HG03196 (cell line): ENCODE measurements around the gene WWOX.

Experiments
- ATAC-seq: cut with Tn5 transposase; IDR thresholded peaks from one replicate; pipeline ENCODE4 v1.9.1; 2021; ENCODE audit not compliant: unreplicated experiment

WWOX gene

DNA sequence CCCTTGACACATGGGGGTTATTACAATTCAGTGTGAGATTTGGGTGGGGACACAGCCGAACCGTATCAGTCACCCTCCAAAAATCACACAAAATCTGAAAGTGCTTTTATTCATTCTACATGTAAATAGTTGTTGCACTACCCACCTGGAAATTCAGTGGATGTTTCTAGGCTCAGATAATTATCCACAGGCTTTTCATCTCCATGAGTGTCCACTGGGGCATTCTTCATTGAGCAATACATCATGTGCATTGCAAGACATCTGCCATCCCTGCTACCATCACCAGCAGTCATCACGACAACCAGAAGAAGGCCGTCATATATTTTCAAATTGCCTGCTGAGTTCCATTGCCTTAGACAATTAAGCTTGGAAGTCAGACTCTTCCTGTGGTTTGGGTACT lies 330.8 kb downstream of the WWOX start:
- no peak for ATAC-seq

DNA sequence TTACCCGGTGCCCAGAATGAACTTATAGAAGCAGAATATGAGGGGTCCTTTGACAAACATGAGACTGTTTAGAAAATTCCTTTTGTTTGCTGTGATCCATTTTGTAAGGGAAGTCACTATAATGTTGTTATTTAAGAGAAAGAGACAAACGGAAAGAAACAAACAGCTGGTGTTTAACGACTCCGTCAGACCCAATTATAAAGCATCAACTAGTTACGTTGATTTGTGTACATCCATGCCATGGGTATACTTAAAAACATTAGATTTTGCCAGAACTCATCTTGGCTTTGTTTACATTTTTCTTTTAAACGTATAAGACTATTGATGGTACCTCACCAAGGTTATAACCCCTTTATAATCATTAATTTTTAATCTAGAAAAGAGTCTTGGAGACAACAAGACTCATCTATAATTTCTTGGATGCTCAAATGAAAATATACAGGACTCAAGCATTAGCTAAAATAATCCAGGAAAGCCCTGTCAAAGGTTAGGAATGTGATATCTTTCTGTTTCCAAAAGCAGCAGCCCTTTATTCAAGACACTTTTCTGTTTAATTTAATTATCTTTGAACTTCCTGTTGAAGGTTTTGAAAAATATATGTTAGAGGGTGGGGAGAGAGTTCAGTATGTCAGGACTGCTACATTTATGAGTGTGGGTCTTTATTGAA lies 331.7 kb downstream of the WWOX start:
- no peak for ATAC-seq

- no peak for ATAC-seq
Measured at GRCh38 chr16:78431701-78432100, 332.2 kb downstream of the WWOX start.

DNA sequence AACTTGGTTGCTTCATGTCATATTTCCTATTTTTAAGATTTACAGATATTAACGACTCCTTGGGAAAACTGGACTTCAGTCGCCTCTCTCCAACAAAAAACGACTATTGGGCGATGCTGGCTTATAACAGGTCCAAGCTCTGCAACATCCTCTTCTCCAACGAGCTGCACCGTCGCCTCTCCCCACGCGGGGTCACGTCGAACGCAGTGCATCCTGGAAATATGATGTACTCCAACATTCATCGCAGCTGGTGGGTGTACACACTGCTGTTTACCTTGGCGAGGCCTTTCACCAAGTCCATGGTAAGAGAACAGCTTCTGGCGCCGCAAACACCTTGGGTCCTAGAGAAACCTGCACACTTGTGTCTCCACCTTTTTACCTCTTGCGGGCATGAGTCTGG lies 333.0 kb downstream of the WWOX start:
- ATAC-seq: no peak

DNA sequence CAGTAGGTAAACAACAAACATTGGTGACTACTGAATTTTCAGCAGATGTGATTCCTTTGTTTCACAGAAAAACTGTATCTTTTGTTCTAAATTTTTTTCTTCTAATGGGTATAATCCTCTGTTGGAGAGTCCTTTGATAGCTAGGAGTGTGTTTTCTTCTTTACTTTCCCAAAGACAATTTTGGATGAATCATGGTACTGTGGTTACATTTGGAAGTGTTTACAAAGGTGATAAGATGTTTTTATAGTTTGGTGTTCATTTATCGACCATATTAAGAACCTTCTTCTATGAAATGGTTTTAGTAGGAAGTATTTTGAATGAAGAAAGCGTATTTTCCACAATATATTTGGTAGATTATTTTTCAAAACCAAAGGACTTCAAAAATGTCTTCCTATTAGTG lies 333.7 kb downstream of the WWOX start:
- no peak for ATAC-seq

DNA sequence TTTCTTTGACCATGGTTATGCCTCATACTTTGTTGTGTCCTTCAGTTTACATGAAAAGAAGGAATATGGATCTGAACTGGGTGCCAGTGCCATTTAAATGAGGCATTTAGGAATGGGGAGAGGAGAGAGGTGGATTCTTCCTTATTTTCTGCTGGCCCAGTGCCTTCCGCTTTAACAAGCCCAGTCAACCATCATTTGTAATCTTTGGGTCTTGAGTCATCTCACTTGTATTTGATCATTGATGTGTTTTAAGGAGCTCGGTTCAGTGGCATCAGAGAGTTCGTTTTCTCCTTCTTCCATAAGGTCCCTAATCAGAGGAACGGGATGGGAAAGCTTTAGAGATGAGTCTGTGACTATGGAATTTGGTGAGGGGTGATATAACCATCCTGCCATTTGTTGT lies 334.9 kb downstream of the WWOX start:
- ATAC-seq: no peak

DNA sequence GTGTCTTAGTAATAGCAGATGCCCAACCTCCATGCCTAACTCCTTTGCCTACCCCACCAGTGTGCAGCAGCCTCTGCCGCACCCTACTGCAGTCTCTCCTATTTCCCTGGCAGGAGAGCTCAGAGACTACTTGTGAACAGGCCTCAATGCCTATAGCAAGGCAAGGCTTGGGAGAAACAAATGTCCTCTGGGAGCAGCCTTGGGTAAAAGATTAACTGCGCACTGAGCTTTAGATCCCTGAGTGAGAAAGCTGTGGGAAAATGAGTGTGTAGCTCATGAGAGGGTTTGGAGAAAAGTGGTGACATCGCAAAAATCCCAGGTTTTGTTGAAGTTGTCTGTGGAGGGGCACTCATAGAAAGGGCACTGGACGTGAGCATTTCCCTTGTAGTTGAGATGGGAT lies 335.8 kb downstream of the WWOX start:
- no peak for ATAC-seq

DNA sequence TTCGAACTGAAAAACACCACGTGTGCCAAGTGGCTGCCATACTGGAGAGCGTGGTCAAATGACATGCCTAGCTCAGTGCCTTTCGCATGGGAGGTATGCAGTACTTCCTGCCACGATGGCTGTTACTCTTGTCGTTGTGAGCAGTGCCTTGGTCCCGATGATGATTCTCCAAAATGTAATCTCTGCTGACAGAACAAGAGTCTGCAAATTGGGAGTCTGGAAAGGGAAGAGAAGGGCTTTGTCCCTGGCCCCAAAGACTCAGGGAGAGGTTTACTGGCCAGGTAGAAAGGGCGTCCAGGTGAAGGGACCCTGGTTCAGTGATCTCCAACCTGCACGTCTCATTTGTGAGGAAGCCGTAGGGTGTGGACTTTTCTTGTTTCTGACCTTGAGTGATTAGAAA lies 336.6 kb downstream of the WWOX start:
- ATAC-seq: no peak

DNA sequence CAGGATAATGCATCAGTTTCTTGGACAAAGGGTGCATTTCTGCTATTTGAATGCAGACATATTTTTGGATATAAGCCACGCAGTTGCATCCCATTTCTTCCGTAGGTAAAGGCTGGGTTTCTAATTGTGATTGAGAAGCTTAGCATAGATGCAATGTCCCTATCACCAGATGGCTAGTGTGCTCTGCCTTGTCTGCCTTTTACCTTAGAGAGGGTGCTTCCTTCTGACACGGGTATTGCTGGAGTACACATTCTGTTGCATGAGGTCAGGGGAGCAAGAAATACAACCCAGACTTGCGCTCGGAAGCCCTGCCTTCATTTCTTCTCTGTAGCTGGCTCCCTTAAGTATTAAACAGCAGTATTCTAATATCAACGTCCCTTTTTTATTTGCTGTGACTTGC lies 337.4 kb downstream of the WWOX start:
- no peak for ATAC-seq

GRCh38 chr16:78437352-78437968 lies 338.0 kb downstream of the WWOX start:
- ATAC-seq: no peak

DNA sequence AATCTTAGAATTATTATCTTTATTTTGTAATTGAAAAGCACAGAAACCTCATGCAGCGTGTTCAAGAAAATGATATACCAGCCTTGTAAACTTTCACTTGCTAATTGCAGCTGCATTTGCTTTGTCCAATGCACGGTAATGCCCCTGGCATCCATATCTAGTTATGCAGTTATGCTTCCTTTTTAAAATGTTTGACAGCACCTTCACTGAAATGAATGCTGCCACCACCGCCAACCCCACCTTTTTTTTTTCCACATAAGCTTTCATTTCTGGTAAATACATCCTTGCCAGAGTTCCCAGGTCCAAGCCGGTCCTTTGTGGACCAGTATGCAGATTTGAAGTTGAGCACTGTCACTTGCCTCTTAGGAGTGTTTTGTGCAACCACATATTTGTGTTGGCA lies 338.8 kb downstream of the WWOX start:
- no peak for ATAC-seq

DNA sequence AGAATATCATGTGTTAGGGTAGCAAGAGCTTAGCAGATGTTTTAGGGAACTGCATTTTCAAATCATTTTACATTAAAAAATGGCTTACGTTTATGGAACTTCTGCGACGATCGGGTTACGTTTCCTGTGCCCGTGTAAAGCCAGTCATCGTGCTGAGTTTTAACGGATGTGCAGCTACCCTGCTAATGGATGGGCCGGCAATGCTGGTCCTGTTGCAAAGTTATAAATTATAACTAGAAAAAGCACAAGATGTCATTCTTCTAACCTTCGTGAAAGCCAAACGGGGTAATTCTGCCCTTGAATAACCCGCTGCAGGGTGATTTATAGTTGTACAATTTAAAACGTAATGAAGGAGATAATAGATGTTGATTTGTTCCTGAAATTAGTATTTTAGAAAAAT lies 339.2 kb downstream of the WWOX start:
- no peak for ATAC-seq

DNA sequence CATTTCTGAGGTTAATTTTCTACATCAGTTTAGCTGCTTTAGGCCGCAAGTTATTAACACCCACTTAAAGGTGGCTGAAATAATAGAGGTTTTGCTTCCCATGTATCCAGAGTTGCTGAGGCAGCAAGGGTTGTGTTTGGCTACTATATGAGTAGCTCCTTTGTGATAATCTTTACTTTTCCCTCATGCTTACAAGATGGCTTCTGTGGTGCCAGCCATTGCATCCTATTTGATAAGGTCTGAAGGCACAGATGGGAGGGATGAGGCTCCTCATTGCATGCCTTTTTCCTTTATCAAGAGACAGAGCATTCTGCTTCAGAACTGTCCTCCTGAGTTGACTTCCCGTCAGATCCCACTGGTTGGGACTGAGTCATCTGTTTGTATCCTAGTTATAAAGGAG lies 340.2 kb downstream of the WWOX start:
- ATAC-seq: no peak

DNA sequence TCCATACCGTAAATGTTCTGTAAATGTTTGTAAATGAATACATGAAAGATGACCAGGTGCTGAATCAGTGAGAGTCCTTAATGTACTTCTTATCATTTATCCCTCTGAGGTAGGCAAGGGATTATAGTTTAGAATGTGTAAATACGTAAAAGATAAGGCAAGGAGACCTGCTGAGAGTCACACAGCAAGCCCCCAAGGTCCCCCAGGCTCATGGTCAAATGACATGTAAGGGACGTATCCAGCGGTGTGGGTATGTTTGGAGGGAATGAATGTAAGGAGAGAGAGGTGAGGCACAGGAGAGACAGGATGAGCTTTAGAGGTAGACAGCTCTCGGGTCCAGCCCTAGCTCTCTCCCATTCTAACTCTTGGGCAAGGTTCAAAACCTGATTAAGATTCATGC lies 341.8 kb downstream of the WWOX start:
- ATAC-seq: no peak

DNA sequence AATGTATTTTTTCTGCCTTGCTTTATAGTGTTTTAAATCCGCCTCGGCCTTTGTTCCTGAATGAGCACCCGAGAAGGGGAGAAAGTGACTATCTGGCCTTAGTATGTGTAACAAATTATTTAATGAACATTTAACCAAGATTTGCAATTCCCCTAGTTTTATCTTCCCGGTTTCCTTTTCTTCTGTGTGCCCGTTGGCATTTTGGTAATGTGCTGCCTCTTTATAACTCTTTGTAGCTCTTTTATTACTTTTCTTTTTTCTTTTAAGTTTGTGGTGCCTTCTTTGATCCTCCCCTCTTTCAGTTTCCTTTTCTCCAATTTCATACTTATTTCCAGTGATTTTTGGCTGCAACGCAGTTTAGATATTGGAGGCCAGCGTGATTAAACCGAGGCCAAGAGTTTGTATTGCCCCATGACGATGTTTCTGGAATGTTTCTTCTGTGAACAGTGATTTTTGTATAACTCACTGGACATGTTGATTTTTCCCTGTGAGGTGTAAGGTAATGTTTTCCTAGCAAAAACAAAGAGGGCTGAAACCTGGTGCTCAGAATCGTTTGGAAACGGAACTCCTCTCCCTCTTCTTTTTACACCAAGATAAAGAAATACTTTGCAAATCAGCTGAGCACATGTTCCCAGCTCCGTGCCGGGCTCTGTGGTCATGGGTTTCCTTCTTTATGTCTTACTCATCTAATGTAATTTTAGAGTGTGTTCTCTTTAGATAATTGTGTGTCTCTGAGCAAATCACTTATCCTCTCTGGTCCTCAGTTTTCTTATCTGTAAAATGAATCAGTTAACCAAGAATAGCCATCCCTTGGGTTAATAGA lies 344.3 kb downstream of the WWOX start:
- ATAC-seq: no peak

- ATAC-seq: no peak
Measured at GRCh38 chr16:78445818-78446217, 346.4 kb downstream of the WWOX start.

DNA sequence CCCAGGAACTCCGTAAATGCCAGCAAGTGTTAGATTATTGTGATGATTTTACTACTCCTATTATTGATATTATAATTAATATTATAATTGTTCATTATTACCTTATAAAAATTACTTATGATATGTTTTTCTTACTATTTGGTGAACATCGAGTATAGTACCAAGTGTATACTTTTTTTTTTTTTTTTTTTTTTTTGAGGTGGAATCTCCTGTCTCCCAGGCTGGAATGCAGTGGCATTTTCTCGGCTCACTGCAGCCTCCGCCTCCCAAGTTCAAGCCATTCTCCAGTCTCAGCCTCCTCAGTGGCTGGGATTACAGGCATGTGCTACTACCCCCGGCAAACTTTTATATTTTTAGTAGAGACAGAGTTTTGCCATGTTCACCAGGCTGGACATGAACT lies 347.0 kb downstream of the WWOX start:
- no peak for ATAC-seq

DNA sequence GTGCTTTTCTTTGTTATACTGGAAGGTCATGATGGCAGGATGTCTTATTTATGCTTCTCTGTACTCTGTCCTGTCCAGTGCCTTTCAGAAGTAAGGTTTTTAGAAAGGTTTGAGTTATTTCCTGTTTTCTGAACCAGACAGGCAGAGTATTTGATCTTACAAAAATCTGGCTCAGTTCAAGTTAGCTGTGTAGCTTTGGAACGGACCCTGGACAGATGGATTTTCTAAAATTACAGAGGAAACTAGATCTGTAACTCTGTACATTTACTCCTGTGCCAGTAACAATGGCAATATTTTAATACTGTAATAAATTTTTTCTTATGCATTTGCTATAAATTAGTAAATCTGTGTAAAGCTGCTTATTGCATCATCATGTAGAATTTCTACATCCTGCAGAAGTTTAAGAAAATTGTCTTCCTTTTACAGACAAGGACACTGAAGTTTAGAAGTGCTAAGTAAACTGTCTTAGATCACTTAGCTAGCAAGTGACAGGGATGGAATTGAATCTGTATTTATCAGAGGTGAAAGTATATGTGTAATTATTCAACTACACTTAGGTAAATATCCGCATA lies 347.6 kb downstream of the WWOX start:
- ATAC-seq: no peak

DNA sequence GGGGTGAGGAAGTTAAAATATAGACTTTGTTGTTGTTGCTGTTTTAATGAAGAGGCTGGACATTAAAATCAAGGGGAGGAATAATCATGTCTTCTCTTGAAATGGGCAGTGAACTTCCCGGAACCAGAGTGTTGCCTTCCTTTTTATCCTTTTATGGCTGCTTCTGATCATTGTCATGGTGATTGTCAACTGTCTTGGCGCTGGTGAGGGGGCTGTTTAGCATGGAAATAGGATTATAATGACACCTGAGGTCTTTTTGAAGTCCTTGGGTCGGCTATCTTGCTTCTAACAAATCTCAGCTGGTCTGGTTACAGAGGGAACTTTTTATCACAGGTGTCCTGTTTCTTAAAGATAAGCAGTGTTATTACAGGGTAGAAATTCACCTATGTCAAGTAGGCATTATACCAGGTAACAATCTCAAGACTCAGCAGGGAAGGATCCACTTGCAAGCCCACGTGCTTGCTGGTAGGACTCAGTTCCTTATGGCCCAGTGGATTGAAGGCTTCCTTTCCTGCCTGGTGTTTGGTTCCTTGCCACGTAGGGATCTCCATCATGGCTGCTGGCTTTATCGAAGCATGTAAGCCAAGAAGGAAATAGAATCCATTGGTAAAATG lies 349.3 kb downstream of the WWOX start:
- no peak for ATAC-seq

GRCh38 chr16:78450255-78450654 lies 350.8 kb downstream of the WWOX start:
- no peak for ATAC-seq

GRCh38 chr16:78452025-78452555 lies 352.6 kb downstream of the WWOX start:
- no peak for ATAC-seq
